GM12878 (cell line): ENCODE data around the gene FGFR4. TPM values are rescaled to one million over a fixed set of nuclear protein-coding genes. Genes with fewer than 3 reads are reported as not detected.

Experiments used
- ATAC-seq: fragments of 200-7000 bp; cut with Tn5 transposase; 3 replicates; pipeline ENCODE4 v1.9.1; 2020; ENCODE audit warnings: mild to moderate bottlenecking, moderate library complexity
- BruUV-seq: library from RNA; stranded (reverse); fragments of 400-500 nt; replicated peaks from 2 replicates; lab custom pipeline; 2021; lab: Mats Ljungman, UMichigan
- CTCF ChIA-PET: fragments of 300-600 bp; sonication (Branson Sonifier 250); formaldehyde crosslinking; extraction: SDS; loops from one replicate; lab custom pipeline; 2021; ENCODE audit warnings: inconsistent platforms; lab: Yijun Ruan, JAX
- POLR2A ChIA-PET: fragments of 350-600 bp; formaldehyde crosslinking; extraction: SDS; loops from one replicate; lab custom pipeline; 2021; ENCODE audit warnings: inconsistent platforms; lab: Charles Lee
- RAD21 ChIA-PET: fragments of 300-600 bp; sonication (Branson Sonifier 250); formaldehyde crosslinking; loops from one replicate; lab custom pipeline; 2023; ENCODE audit warnings: antibody characterized with exemption; ENCODE audit not compliant: unreplicated experiment; lab: Charles Lee
- SMC1A ChIA-PET: fragments of 300-600 bp; sonication (Branson Sonifier 250); formaldehyde crosslinking; loops from one replicate; lab custom pipeline; 2023; ENCODE audit not compliant: unreplicated experiment, uncharacterized antibody; lab: Charles Lee
- DNase-seq: peaks from one replicate; pipeline ENCODE4 v3.0.0-alpha.2; 2011; ENCODE audit warnings: low read depth, low spot score
- FAIRE-seq: peaks from 3 replicates; lab custom pipeline; 2011; peaks lifted over from hg19 to GRCh38; lab: Jason Lieb, UNC
- H2AFZ ChIP-seq: 2 replicates; pipeline ENCODE4 v1.6.0; 2011; ENCODE audit warnings: low read depth, low read length, control low read depth; ENCODE audit not compliant: control insufficient read depth
- H3K27ac ChIP-seq: 2 replicates; pipeline ENCODE4 v1.5.1; 2011; ENCODE audit warnings: control low read depth; ENCODE audit not compliant: control insufficient read depth, insufficient read depth
- H3K27me3 ChIP-seq, 2 experiments: replicated peaks in 1 of 2; 2 replicates each; pipeline versions ENCODE4 v1.6.0 to v1.6.1; 2011; ENCODE audit warnings: low read length in 1 of 2; ENCODE audit not compliant: control insufficient read depth in 2 of 2, insufficient read depth in 2 of 2
- H3K36me3 ChIP-seq, 2 experiments: 2 replicates each; pipeline ENCODE4 v1.5.1; 2011; ENCODE audit warnings: low read length in 1 of 2; ENCODE audit not compliant: control insufficient read depth in 2 of 2, insufficient read depth in 2 of 2
- H3K4me1 ChIP-seq: 2 replicates; pipeline ENCODE4 v1.6.1; 2011; ENCODE audit warnings: mild to moderate bottlenecking, low read length, moderate library complexity, mixed read lengths; ENCODE audit not compliant: control insufficient read depth, insufficient read depth
- H3K4me2 ChIP-seq: 2 replicates; pipeline ENCODE4 v1.6.0; 2011; ENCODE audit warnings: control low read depth; ENCODE audit not compliant: control insufficient read depth, insufficient read depth
- H3K4me3 ChIP-seq: fragments of 200-600 bp; sonication (generic); 2 replicates; pipeline ENCODE4 v1.5.1; 2016
- H3K79me2 ChIP-seq: 2 replicates; pipeline ENCODE4 v1.6.0; 2011; ENCODE audit warnings: low read length; ENCODE audit not compliant: control insufficient read depth, insufficient read depth
- H3K9ac ChIP-seq: 2 replicates; pipeline ENCODE4 v1.8.0; 2011; ENCODE audit warnings: low read length, control low read depth, mixed read lengths; ENCODE audit not compliant: control insufficient read depth, insufficient read depth
- H3K9me3 ChIP-seq: replicated peaks from 3 replicates; pipeline ENCODE4 v1.5.1; 2011; ENCODE audit warnings: mild to moderate bottlenecking, low read length; ENCODE audit not compliant: control insufficient read depth, insufficient read depth
- H4K20me1 ChIP-seq: 2 replicates; pipeline ENCODE4 v1.6.0; 2011; ENCODE audit not compliant: control insufficient read depth, insufficient read depth
- ASH2L ChIP-seq: fragments of 300-600, 200-600 bp; sonication (generic); IDR thresholded peaks from 2 replicates; pipeline ENCODE4 v1.6.1; 2017; ENCODE audit warnings: low read depth, mild to moderate bottlenecking, borderline replicate concordance
- ATF7 ChIP-seq: fragments of 450-650 bp; IDR thresholded peaks from 2 replicates; pipeline ENCODE4 v1.6.1; 2016; ENCODE audit warnings: low read depth, mild to moderate bottlenecking
- CREB1 ChIP-seq: IDR thresholded peaks from 2 replicates; pipeline ENCODE4 v1.6.1; 2012; ENCODE audit warnings: low read depth, mild to moderate bottlenecking, inconsistent platforms
- ETV6 ChIP-seq, 2 experiments: fragments of 450-650 bp in 1 of 2; IDR thresholded peaks in 1 of 2; conservative IDR thresholded peaks in 1 of 2; 2 replicates each; pipeline ENCODE4 v1.6.1; 2014; ENCODE audit warnings: antibody characterized with exemption in 1 of 2, borderline replicate concordance in 1 of 2, low read depth in 1 of 2, mild to moderate bottlenecking in 1 of 2, moderate library complexity in 1 of 2
- HDAC6 ChIP-seq: fragments of 200-600 bp; sonication (generic); IDR thresholded peaks from one replicate; pipeline ENCODE4 v1.8.0; 2017; ENCODE audit warnings: antibody characterized with exemption; ENCODE audit not compliant: unreplicated experiment
- JUND ChIP-seq: IDR thresholded peaks from 2 replicates; pipeline ENCODE4 v1.6.1; 2012; ENCODE audit warnings: low read depth, mild to moderate bottlenecking, low read length, improper control_type of control experiment, moderate library complexity
- MEF2B ChIP-seq: fragments of 450-650 bp; IDR thresholded peaks from 2 replicates; pipeline ENCODE4 v1.6.1; 2018; ENCODE audit warnings: mild to moderate bottlenecking, moderate library complexity; ENCODE audit not compliant: partially characterized antibody, poor library complexity, severe bottlenecking
- POLR2A ChIP-seq: IDR thresholded peaks from 2 replicates; pipeline ENCODE4 v1.6.1; 2011; ENCODE audit warnings: low read depth, mild to moderate bottlenecking, low read length
- RELA ChIP-seq: fragments of 450-650 bp; IDR thresholded peaks from 2 replicates; pipeline ENCODE4 v1.8.0; 2014; ENCODE audit warnings: borderline replicate concordance; ENCODE audit not compliant: partially characterized antibody
- SUZ12 ChIP-seq: fragments of 200-600 bp; sonication (generic); IDR thresholded peaks from one replicate; pipeline ENCODE4 v1.6.1; 2018; ENCODE audit warnings: antibody characterized with exemption, mild to moderate bottlenecking; ENCODE audit not compliant: unreplicated experiment
- WGBS: methylation state at CpG from one replicate; pipeline ENCODE4 v1.1.6; 2016; ENCODE audit warnings: low lambda C conversion rate; ENCODE audit not compliant: insufficient replicate concordance, insufficient coverage; ENCODE audit errors: missing lambda C conversion rate; 5-methylcytosine and 5-hydroxymethylcytosine counted together
- in situ Hi-C: fragments of 300-500 bp; cut with MboI; formaldehyde crosslinking; loops from 9 replicates; pipeline ENCODE4 v1.14.3; 2018; ENCODE audit warnings: mixed read lengths
- intact Hi-C: fragments of 100-400 bp; cut with micrococcal nuclease; formaldehyde crosslinking; loops from one replicate; pipeline ENCODE4 v1.14.2; 2022; ENCODE audit not compliant: unreplicated experiment
- polyA plus RNA-seq, 11 experiments: library from polyadenylated mRNA; depleted of rRNA in 4 of 11; unstranded in 6 of 11; stranded (reverse) in 5 of 11; fragments of >200 nt; fragmentation: Nextera tagmentation in 4 of 11; fragmentation: Illumina TruSeq in 1 of 11; extraction: Ambion mirVana in 4 of 11; extraction: Trizol in 1 of 11; gene quantifications; 1 replicate in 1 of 11; 2 replicates in 10 of 11; pipeline versions ENCODE4 v1.2.1 to v1.2.3, GENCODE V29; 2011 to 2016; ENCODE audit warnings: inconsistent platforms in 2 of 11, missing spikeins in 2 of 11, low read depth in 1 of 11
- total RNA-seq, 4 experiments: library from RNA; depleted of rRNA in 3 of 4; stranded (reverse); fragments of >200 nt in 3 of 4; fragmentation: Illumina TruSeq in 1 of 4; extraction: Trizol in 1 of 4; gene quantifications; 2 replicates each; pipeline versions ENCODE4 v1.2.1 to v1.2.3, GENCODE V29; 2013 to 2021

Gene FGFR4
- total and polyA plus RNA-seq, 10 of the 15 experiments (the other 5 are each of a cell fraction or from before 2014, with no cell fraction given), result 0.17 to 0.77 (median 0.28) TPM; not detected in 5

GRCh38 chr5:177089825-177090641 lies 3.3 kb downstream of the FGFR4 start:
- Histone ChIP-seq H3K27me3 (peaks cover 0 to 4% of the 10 kb centered on the region in 2 experiments; a peak in 3 of 4 replicates), H2AFZ (no peak overlapping the region), H3K79me2 (no peaks in the 10 kb centered on the region), H4K20me1 (no peaks in the 10 kb centered on the region), H3K4me3 (no peak overlapping the region), H3K36me3 (no peaks in the 10 kb centered on the region), H3K9me3 (no peaks in the 10 kb centered on the region), H3K27ac (no peak overlapping the region), H3K9ac (no peak overlapping the region), H3K4me2 (no peak overlapping the region), H3K4me1 (0 out of 2 replicates have a peak, but pooled peaks cover 2% of the 10 kb centered on the region)
- intact Hi-C loops, result no loop called here
- FAIRE-seq, result no peak
- no peak for DNase-seq
- TF ChIP-seq ETV6 (conservative IDR thresholded peaks at IDR 0.05 in 1 of 2, IDR thresholded peaks at IDR 0.05 in 1 of 2; ENCODE audit: borderline replicate concordance in 1 of 2, low read depth in 1 of 2) (no peak), CREB1 (no peak), JUND (no peak), POLR2A (no peak), RELA (no peak), ATF7 (no peak), SUZ12 (no peak), HDAC6 (no peak), ASH2L (no peak), MEF2B (no peak)
- POLR2A ChIA-PET, result interaction anchor here (1.0 kb wide), 1 partner anchor 18 kb away, joined by 3 read pairs; no protein-coding TSS in a partner anchor
- no peak for ATAC-seq
- CTCF ChIA-PET, result interaction anchor here (1.3 to 2.3 kb wide), 2 partner anchors 11 to 18 kb away, joined by 3 to 6 read pairs; no protein-coding TSS in a partner anchor
- WGBS, result 41% methylated on average over 21 of the region's 21 CpGs
- SMC1A ChIA-PET, result no interaction called here
- RAD21 ChIA-PET, result no interaction called here
- in situ Hi-C loops, result no loop called here
- no TSS peak for BruUV-seq
